OCI-LY7 (cell line): ENCODE measurements around the gene TBC1D21. TPM values are rescaled to one million over a fixed set of nuclear protein-coding genes. Genes with fewer than 3 reads are reported as not detected.

Experiments
- BruUV-seq: library from RNA; stranded (reverse); fragments of 400-500 nt; replicated peaks from 2 replicates; lab custom pipeline; 2021; lab: Mats Ljungman, UMichigan
- CTCF ChIA-PET: fragments of 300-600 bp; sonication (Branson Sonifier 250); formaldehyde crosslinking; loops from one replicate; lab custom pipeline; 2022; ENCODE audit warnings: antibody characterized with exemption; ENCODE audit not compliant: unreplicated experiment; lab: Charles Lee
- POLR2A ChIA-PET: fragments of 300-600 bp; sonication (Branson Sonifier 250); formaldehyde crosslinking; loops from one replicate; lab custom pipeline; 2022; ENCODE audit warnings: antibody characterized with exemption; lab: Charles Lee
- DNase-seq: peaks from one replicate; pipeline ENCODE4 v3.0.0-alpha.2; 2015; ENCODE audit warnings: low spot score
- H2AFZ ChIP-seq: fragments of 200-600 bp; sonication (generic), shearing (Covaris generic); 2 replicates; pipeline ENCODE4 v1.6.1; 2014; ENCODE audit warnings: mild to moderate bottlenecking, antibody characterized with exemption, low read length, moderate library complexity
- H3K27ac ChIP-seq: fragments of 200-600 bp; sonication (generic); 2 replicates; pipeline ENCODE4 v1.5.1; 2014; ENCODE audit warnings: mixed run types, low read depth, mild to moderate bottlenecking, moderate library complexity, low read length, inconsistent platforms; ENCODE audit not compliant: poor library complexity, severe bottlenecking
- H3K36me3 ChIP-seq: fragments of 200-600 bp; sonication (generic); 2 replicates; pipeline ENCODE4 v1.6.1; 2014; ENCODE audit warnings: mild to moderate bottlenecking, antibody characterized with exemption, low read length, moderate library complexity, mixed read lengths; ENCODE audit not compliant: insufficient read depth
- H3K4me1 ChIP-seq: fragments of 200-600 bp; sonication (generic); 2 replicates; pipeline ENCODE4 v1.5.1; 2014; ENCODE audit warnings: mild to moderate bottlenecking, low read length; ENCODE audit not compliant: insufficient read depth, poor library complexity, severe bottlenecking
- H3K4me2 ChIP-seq: fragments of 200-600 bp; sonication (generic); 2 replicates; pipeline ENCODE4 v1.6.1; 2014; ENCODE audit warnings: mild to moderate bottlenecking, low read length
- H3K4me3 ChIP-seq: fragments of 200-600 bp; sonication (generic); 2 replicates; pipeline ENCODE4 v1.5.1; 2014; ENCODE audit warnings: mild to moderate bottlenecking, low read depth, low read length; ENCODE audit not compliant: poor library complexity, severe bottlenecking
- H3K79me2 ChIP-seq: fragments of 200-600 bp; sonication (generic); 2 replicates; pipeline ENCODE4 v1.6.1; 2016; ENCODE audit warnings: low read depth, mild to moderate bottlenecking, low read length, moderate library complexity, mixed read lengths; ENCODE audit not compliant: insufficient read depth
- H3K9me2 ChIP-seq: fragments of 200-600 bp; sonication (generic); 2 replicates; pipeline ENCODE4 v1.6.1; 2016; ENCODE audit warnings: mild to moderate bottlenecking, low read length, mixed read lengths; ENCODE audit not compliant: insufficient read depth
- H3K9me3 ChIP-seq: fragments of 200-600 bp; sonication (generic); 2 replicates; pipeline ENCODE4 v1.6.1; 2014; ENCODE audit warnings: mild to moderate bottlenecking, mixed run types, low read length, mixed read lengths
- H4K20me1 ChIP-seq: fragments of 200-600 bp; sonication (generic); 2 replicates; pipeline ENCODE4 v1.6.1; 2014; ENCODE audit warnings: mild to moderate bottlenecking, antibody characterized with exemption, low read length, moderate library complexity, mixed read lengths; ENCODE audit not compliant: insufficient read depth
- CTCF ChIP-seq: fragments of 200-600 bp; sonication (generic); conservative IDR thresholded peaks from 2 replicates; pipeline ENCODE4 v1.5.1; 2014; ENCODE audit warnings: mild to moderate bottlenecking, antibody characterized with exemption, low read length, moderate library complexity, mixed read lengths
- EZH2phosphoT487 ChIP-seq: fragments of 200-600 bp; sonication (generic); IDR thresholded peaks from 2 replicates; pipeline ENCODE4 v1.6.1; 2018; ENCODE audit warnings: low read depth, borderline replicate concordance, mild to moderate bottlenecking, mixed run types, antibody characterized with exemption, low read length, moderate library complexity, mixed read lengths
- intact Hi-C: fragments of 100-400 bp; cut with micrococcal nuclease; formaldehyde crosslinking; loops from one replicate; pipeline ENCODE4 v1.10.0; 2022; ENCODE audit not compliant: unreplicated experiment
- total RNA-seq, 2 experiments: library from RNA; depleted of rRNA in 1 of 2; stranded (reverse); fragments of >200 nt in 1 of 2; shearing (Covaris generic) in 1 of 2; gene quantifications; 2 replicates each; pipeline ENCODE4 v1.2.3, GENCODE V29; 2014 to 2022

Gene TBC1D21
- total RNA-seq, 2 experiments from 2014 or later, result not detected

GRCh38 chr15:73918784-73919183, 45.4 kb downstream of the TBC1D21 start:
- Histone ChIP-seq H3K9me3 (no peaks in the 10 kb centered on the region), H3K4me1 (peaks cover 3% of the 10 kb centered on the region), H3K79me2 (no peaks in the 10 kb centered on the region), H3K4me3 (no peak overlapping the region), H3K4me2 (no peak overlapping the region), H3K36me3 (no peaks in the 10 kb centered on the region), H3K9me2 (no peaks in the 10 kb centered on the region), H4K20me1 (no peaks in the 10 kb centered on the region), H2AFZ (no peak overlapping the region), H3K27ac (no peak overlapping the region)
- TF ChIP-seq EZH2phosphoT487, result no peak
- TF ChIP-seq CTCF, result no peak
- intact Hi-C loops, result no loop called here
- CTCF ChIA-PET, result no interaction called here
- no peak for DNase-seq
- no TSS peak for BruUV-seq
- POLR2A ChIA-PET, result no interaction called here

GRCh38 chr15:73919706-73920105, 46.3 kb downstream of the TBC1D21 start:
- Histone ChIP-seq H3K9me3 (no peaks in the 10 kb centered on the region), H3K4me1 (peaks cover 3% of the 10 kb centered on the region), H3K79me2 (no peaks in the 10 kb centered on the region), H3K9me2 (no peaks in the 10 kb centered on the region), H3K4me3 (no peak overlapping the region), H4K20me1 (no peaks in the 10 kb centered on the region), H3K27ac (no peak overlapping the region), H3K36me3 (no peaks in the 10 kb centered on the region), H2AFZ (no peak overlapping the region), H3K4me2 (no peak overlapping the region)
- BruUV-seq, result no TSS peak
- intact Hi-C loops, result no loop called here
- TF ChIP-seq EZH2phosphoT487 (no peak), CTCF (no peak)
- DNase-seq, result no peak
- ChIA-PET POLR2A (interaction anchor here (1.2 kb wide), 1 partner anchor 13 kb away, joined by 3 read pairs; no protein-coding TSS in a partner anchor), CTCF (no interaction called here)

- H3K4me1 ChIP-seq, result peaks cover 3% of the 10 kb centered on the region
- H3K9me3 ChIP-seq, result no peaks in the 10 kb centered on the region
- intact Hi-C loops, result no loop called here
- no peaks in the 10 kb centered on the region for H3K9me2 ChIP-seq
- no peaks in the 10 kb centered on the region for H3K36me3 ChIP-seq
- H3K4me3 ChIP-seq, result no peak overlapping the region
- no TSS peak for BruUV-seq
- DNase-seq, result no peak
- H3K27ac ChIP-seq, result no peak overlapping the region
- H3K79me2 ChIP-seq, result no peaks in the 10 kb centered on the region
- no peak overlapping the region for H3K4me2 ChIP-seq
- TF ChIP-seq CTCF, result no peak
- no peak for TF ChIP-seq EZH2phosphoT487
- ChIA-PET CTCF (no interaction called here), POLR2A (no interaction called here)
- H2AFZ ChIP-seq, result no peak overlapping the region
- no peaks in the 10 kb centered on the region for H4K20me1 ChIP-seq
These were observed 48.0 kb downstream of the TBC1D21 start for GRCh38 chr15:73921254-73921925.
